ENCODE data around the gene TEX2.

DNA sequence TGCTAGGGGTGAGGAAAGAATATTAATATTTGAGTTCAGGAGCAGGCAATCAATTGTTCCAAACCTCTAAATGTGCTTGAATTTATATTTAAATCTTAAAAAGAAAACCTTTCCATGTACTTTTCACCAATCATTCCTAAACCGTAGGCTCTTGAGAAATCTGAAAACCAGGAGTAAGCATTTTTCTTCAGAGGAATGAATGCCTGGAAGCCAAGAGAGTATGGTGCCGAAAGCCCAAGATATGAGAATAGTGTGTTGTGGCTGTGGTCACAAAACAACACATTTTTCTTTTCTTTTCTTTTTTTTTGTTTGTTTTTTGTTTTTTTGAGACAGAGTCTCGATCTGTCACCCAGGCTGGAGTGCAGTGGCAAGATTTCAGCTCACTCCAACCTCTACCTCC lies 37.6 kb downstream of the TEX2 start:
- no peak for TF ChIP-seq POLR2A (IDR thresholded peaks at IDR 0.05; ENCODE audit: low read depth, low read length)
- no peak for TF ChIP-seq MYC (IDR thresholded peaks at IDR 0.05; ENCODE audit: low read depth, low read length)
- TF ChIP-seq, protein P1, sequence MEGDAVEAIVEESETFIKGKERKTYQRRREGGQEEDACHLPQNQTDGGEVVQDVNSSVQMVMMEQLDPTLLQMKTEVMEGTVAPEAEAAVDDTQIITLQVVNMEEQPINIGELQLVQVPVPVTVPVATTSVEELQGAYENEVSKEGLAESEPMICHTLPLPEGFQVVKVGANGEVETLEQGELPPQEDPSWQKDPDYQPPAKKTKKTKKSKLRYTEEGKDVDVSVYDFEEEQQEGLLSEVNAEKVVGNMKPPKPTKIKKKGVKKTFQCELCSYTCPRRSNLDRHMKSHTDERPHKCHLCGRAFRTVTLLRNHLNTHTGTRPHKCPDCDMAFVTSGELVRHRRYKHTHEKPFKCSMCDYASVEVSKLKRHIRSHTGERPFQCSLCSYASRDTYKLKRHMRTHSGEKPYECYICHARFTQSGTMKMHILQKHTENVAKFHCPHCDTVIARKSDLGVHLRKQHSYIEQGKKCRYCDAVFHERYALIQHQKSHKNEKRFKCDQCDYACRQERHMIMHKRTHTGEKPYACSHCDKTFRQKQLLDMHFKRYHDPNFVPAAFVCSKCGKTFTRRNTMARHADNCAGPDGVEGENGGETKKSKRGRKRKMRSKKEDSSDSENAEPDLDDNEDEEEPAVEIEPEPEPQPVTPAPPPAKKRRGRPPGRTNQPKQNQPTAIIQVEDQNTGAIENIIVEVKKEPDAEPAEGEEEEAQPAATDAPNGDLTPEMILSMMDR (IDR thresholded peaks at IDR 0.05; ENCODE audit: extremely low read depth in 1 of 2, insufficient read depth in 1 of 2, low read depth in 1 of 2, low read length in 2 of 2) = no peak
- TF ChIP-seq FOS (IDR thresholded peaks at IDR 0.05; ENCODE audit: borderline replicate concordance, insufficient read depth, low read length) = no peak
- no peak for TF ChIP-seq POLR2AphosphoS5 (IDR thresholded peaks at IDR 0.05; ENCODE audit: insufficient read depth, low read depth, low read length)
- no peak for TF ChIP-seq EZH2 (IDR thresholded peaks at IDR 0.05; ENCODE audit: borderline replicate concordance, low read depth, low read length, severe bottlenecking)
- TF ChIP-seq, protein P2, sequence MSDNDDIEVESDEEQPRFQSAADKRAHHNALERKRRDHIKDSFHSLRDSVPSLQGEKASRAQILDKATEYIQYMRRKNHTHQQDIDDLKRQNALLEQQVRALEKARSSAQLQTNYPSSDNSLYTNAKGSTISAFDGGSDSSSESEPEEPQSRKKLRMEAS (IDR thresholded peaks at IDR 0.05; ENCODE audit: insufficient read depth, insufficient read length) = no peak
- TF ChIP-seq JUN (IDR thresholded peaks at IDR 0.05; ENCODE audit: borderline replicate concordance, insufficient read depth, insufficient read length, low read depth) = no peak
- TF ChIP-seq GATA2 (IDR thresholded peaks at IDR 0.05; ENCODE audit: insufficient read depth, insufficient read length, low read depth, low read length) = no peak

Measured in endothelial cell of umbilical vein (primary cell).